Aorta (tissue), 5 donors: Measurements from ENCODE around the gene MCTP2. TPM values are rescaled to one million over a fixed set of nuclear protein-coding genes. Genes with fewer than 3 reads are reported as not detected.

ENCODE experiments used
- ATAC-seq: fragments of 200-7000 bp; cut with Tn5 transposase; one replicate; pipeline ENCODE4 v1.9.1; 2022; ENCODE audit warnings: moderate library complexity; ENCODE audit not compliant: low FRiP score
- DNase-seq, 2 donors: peaks; one replicate each; pipeline ENCODE4 v3.0.0-alpha.2; 2020
- H3K27ac ChIP-seq, 2 donors: one replicate each; pipeline ENCODE4 v1.5.1; 2013; ENCODE audit warnings: low read length in 2 of 2, mild to moderate bottlenecking in 2 of 2, moderate library complexity in 2 of 2, control low read depth in 1 of 2, inconsistent platforms in 1 of 2, low read depth in 1 of 2
- H3K27me3 ChIP-seq, 2 donors: one replicate each; pipeline ENCODE4 v1.6.1; 2013; ENCODE audit warnings: control low read depth in 1 of 2, low read length in 1 of 2, mild to moderate bottlenecking in 1 of 2, moderate library complexity in 1 of 2; ENCODE audit not compliant: insufficient read depth in 2 of 2, control insufficient read depth in 1 of 2
- H3K36me3 ChIP-seq, 2 donors: one replicate each; pipeline ENCODE4 v1.6.1; 2013; ENCODE audit warnings: control low read depth in 1 of 2, low read length in 1 of 2, mild to moderate bottlenecking in 1 of 2; ENCODE audit not compliant: insufficient read depth in 2 of 2, control insufficient read depth in 1 of 2
- H3K4me1 ChIP-seq, 2 donors: one replicate each; pipeline ENCODE4 v1.6.1; 2013; ENCODE audit warnings: low read length in 2 of 2, control low read depth in 1 of 2, mild to moderate bottlenecking in 1 of 2, moderate library complexity in 1 of 2; ENCODE audit not compliant: insufficient read depth in 2 of 2, control insufficient read depth in 1 of 2
- H3K4me3 ChIP-seq, 2 donors: one replicate each; pipeline ENCODE4 v1.5.1; 2013; ENCODE audit warnings: low read length in 2 of 2, control low read depth in 1 of 2, mild to moderate bottlenecking in 1 of 2
- H3K9me3 ChIP-seq: one replicate; pipeline ENCODE4 v1.6.1; 2013; ENCODE audit warnings: mild to moderate bottlenecking, low read length; ENCODE audit not compliant: control insufficient read depth
- WGBS, 2 donors: extraction: QIAGEN DNeasy Blood & Tissue Kit; methylation state at CpG; one replicate each; pipeline ENCODE4 v1.1.7; 2013; 5-methylcytosine and 5-hydroxymethylcytosine counted together
- intact Hi-C, 2 donors: fragments of 100-400 bp; cut with DNase I; formaldehyde crosslinking; loops; one replicate each; pipeline versions ENCODE4 v1.14.2 to v1.15.0; 2022
- polyA plus RNA-seq, 2 donors: library from polyadenylated mRNA; stranded (reverse); fragments of 200-250 nt; gene quantifications; one replicate each; pipeline ENCODE4 v1.2.3, GENCODE V29; 2013
- total RNA-seq, 2 donors: library from RNA; stranded (reverse); fragmentation: NEBNext Ultra II Directional; extraction: Animal tissue kit (Norgen Biotek cat#: 25700); gene quantifications; one replicate each; pipeline ENCODE4 v1.2.1, GENCODE V29; 2021
- donor health status: healthy with polysubstance abuse.
- donor health status: Bipolar disorder and iron deficiency.
- donor health status: DM: no; HTN: no; CAD: no.
- donor health status: DM: no; HTN: no; CAD: no.
- donor health status: DM: yes; HTN: yes; CAD: no.

Gene MCTP2
- total and polyA plus RNA-seq, 4 donors, result 0.13 to 9.6 (median 4.3) TPM

GRCh38 chr15:94441760-94442159 lies 210.4 kb downstream of the MCTP2 start:
- no peak overlapping the region for H3K4me3 ChIP-seq
- intact Hi-C loops, result no loop called here
- H3K36me3 ChIP-seq, result no peaks in the 10 kb centered on the region
- peaks cover 1% of the 10 kb centered on the region for H3K9me3 ChIP-seq
- WGBS, 2 donors, result 68 to 72% methylated on average over 3 of the region's 3 CpGs
- no peaks in the 10 kb centered on the region for H3K27me3 ChIP-seq
- DNase-seq (no peak), ATAC-seq (no peak)
- H3K4me1 ChIP-seq, result no peaks in the 10 kb centered on the region
- no peak overlapping the region for H3K27ac ChIP-seq

- no peak overlapping the region for H3K4me3 ChIP-seq
These were observed 211.1 kb downstream of the MCTP2 start for GRCh38 chr15:94442480-94442879.

GRCh38 chr15:94443186-94443585 lies 211.8 kb downstream of the MCTP2 start:
- no peak overlapping the region for H3K27ac ChIP-seq
- H3K4me1 ChIP-seq, result no peaks in the 10 kb centered on the region
- intact Hi-C loops, result no loop called here
- DNase-seq (no peak), ATAC-seq (no peak)
- H3K27me3 ChIP-seq, result no peaks in the 10 kb centered on the region
- WGBS, 2 donors, result 85 to 88% methylated on average over 5 of the region's 5 CpGs
- no peaks in the 10 kb centered on the region for H3K36me3 ChIP-seq
- H3K4me3 ChIP-seq, result no peak overlapping the region
- peaks cover 1% of the 10 kb centered on the region for H3K9me3 ChIP-seq

More at GRCh38 chr15:94442480-94442879, 211.1 kb downstream of the MCTP2 start:
- intact Hi-C loops, result no loop called here
- Histone ChIP-seq H3K27ac (no peak overlapping the region), H3K36me3 (no peaks in the 10 kb centered on the region), H3K4me1 (no peaks in the 10 kb centered on the region), H3K27me3 (no peaks in the 10 kb centered on the region), H3K9me3 (peaks cover 1% of the 10 kb centered on the region)
- DNase-seq, result no peak
- 51 to 58% methylated on average over 1 of the region's 1 CpG for WGBS, 2 donors
- no peak for ATAC-seq

- H3K27ac ChIP-seq, result no peak overlapping the region
- ATAC-seq, result no peak
- 62 to 76% methylated on average over 7 of the region's 7 CpGs for WGBS, 2 donors
These were observed 214.3 kb downstream of the MCTP2 start for GRCh38 chr15:94445566-94446160.

GRCh38 chr15:94446441-94446840 lies 215.1 kb downstream of the MCTP2 start:
- Histone ChIP-seq H3K4me3 (no peak overlapping the region), H3K27me3 (no peaks in the 10 kb centered on the region), H3K4me1 (no peaks in the 10 kb centered on the region), H3K9me3 (peaks cover 1% of the 10 kb centered on the region), H3K27ac (no peak overlapping the region), H3K36me3 (no peaks in the 10 kb centered on the region)
- DNase-seq (no peak), ATAC-seq (no peak)
- intact Hi-C loops, result no loop called here

More at GRCh38 chr15:94445566-94446160, 214.3 kb downstream of the MCTP2 start:
- Histone ChIP-seq H3K27me3 (no peaks in the 10 kb centered on the region), H3K36me3 (no peaks in the 10 kb centered on the region), H3K9me3 (peaks cover 1% of the 10 kb centered on the region), H3K4me3 (no peak overlapping the region), H3K4me1 (no peaks in the 10 kb centered on the region)
- intact Hi-C loops, result no loop called here
- DNase-seq, result no peak

- WGBS, 2 donors, result 55 to 58% methylated on average over 1 of the region's 1 CpG
- Histone ChIP-seq H3K4me1 (no peaks in the 10 kb centered on the region), H3K36me3 (no peaks in the 10 kb centered on the region), H3K27me3 (no peaks in the 10 kb centered on the region), H3K4me3 (no peak overlapping the region), H3K9me3 (no peaks in the 10 kb centered on the region), H3K27ac (no peak overlapping the region)
- DNase-seq (no peak), ATAC-seq (no peak)
- intact Hi-C loops, result no loop called here
These were observed 220.1 kb downstream of the MCTP2 start for GRCh38 chr15:94451466-94451865.

- H3K9me3 ChIP-seq, result no peaks in the 10 kb centered on the region
- intact Hi-C loops, result no loop called here
- no peaks in the 10 kb centered on the region for H3K36me3 ChIP-seq
- no peaks in the 10 kb centered on the region for H3K27me3 ChIP-seq
- ATAC-seq, result no peak
- no peaks in the 10 kb centered on the region for H3K4me1 ChIP-seq
- no peak overlapping the region for H3K4me3 ChIP-seq
- no peak for DNase-seq
- 86 to 90% methylated on average over 1 of the region's 1 CpG for WGBS, 2 donors
- no peak overlapping the region for H3K27ac ChIP-seq
These were observed 222.0 kb downstream of the MCTP2 start for GRCh38 chr15:94453227-94453988.

- 86 to 93% methylated on average over 9 of the region's 9 CpGs for WGBS, 2 donors
- intact Hi-C loops, result no loop called here
- H3K4me3 ChIP-seq, result no peak overlapping the region
- no peaks in the 10 kb centered on the region for H3K9me3 ChIP-seq
- H3K4me1 ChIP-seq, result no peaks in the 10 kb centered on the region
- no peaks in the 10 kb centered on the region for H3K36me3 ChIP-seq
- DNase-seq (no peak), ATAC-seq (no peak)
- H3K27me3 ChIP-seq, result no peaks in the 10 kb centered on the region
- H3K27ac ChIP-seq, result no peak overlapping the region
These were observed 223.9 kb downstream of the MCTP2 start for GRCh38 chr15:94455297-94455696.

- DNase-seq (no peak), ATAC-seq (no peak)
- Histone ChIP-seq H3K27ac (no peak overlapping the region), H3K36me3 (no peaks in the 10 kb centered on the region), H3K27me3 (no peaks in the 10 kb centered on the region), H3K9me3 (no peaks in the 10 kb centered on the region), H3K4me1 (no peaks in the 10 kb centered on the region), H3K4me3 (no peak overlapping the region)
- 68 to 69% methylated on average over 5 of the region's 5 CpGs for WGBS, 2 donors
- intact Hi-C loops, result no loop called here
These were observed 224.9 kb downstream of the MCTP2 start for GRCh38 chr15:94456226-94456625.
